PC-9 (cell line): Measurements from ENCODE around the gene PPIL6. TPM values are rescaled to one million over a fixed set of nuclear protein-coding genes. Genes with fewer than 3 reads are reported as not detected.

ENCODE experiments used
- BruUV-seq: library from RNA; stranded (reverse); fragments of 400-500 nt; replicated peaks from 2 replicates; lab custom pipeline; 2021; lab: Mats Ljungman, UMichigan
- CTCF ChIA-PET: fragments of 300-600 bp; sonication (Branson Sonifier 250); formaldehyde crosslinking; loops from one replicate; lab custom pipeline; 2022; ENCODE audit warnings: antibody characterized with exemption; lab: Charles Lee
- POLR2A ChIA-PET: fragments of 300-600 bp; sonication (Branson Sonifier 250); formaldehyde crosslinking; loops from one replicate; lab custom pipeline; 2022; ENCODE audit warnings: antibody characterized with exemption; ENCODE audit not compliant: unreplicated experiment; lab: Charles Lee
- DNase-seq, 2 experiments: peaks; one replicate each; pipeline versions ENCODE4 v3.0.0 to v3.0.0-alpha.2; 2015 to 2022; ENCODE audit warnings: mixed read lengths in 1 of 2
- H2AFZ ChIP-seq: fragments of 200-600 bp; sonication (generic); 2 replicates; pipeline ENCODE4 v1.8.1; 2017; ENCODE audit warnings: antibody characterized with exemption
- H3F3A ChIP-seq: fragments of 200-600 bp; sonication (generic); 2 replicates; pipeline ENCODE4 v1.8.1; 2017; ENCODE audit warnings: antibody characterized with exemption, mild to moderate bottlenecking, low read depth; ENCODE audit not compliant: insufficient read depth
- H3K27ac ChIP-seq: fragments of 200-600 bp; sonication (generic); 2 replicates; pipeline ENCODE4 v1.6.1; 2016; ENCODE audit warnings: mixed run types
- H3K27me3 ChIP-seq: fragments of 200-600 bp; sonication (generic); 2 replicates; pipeline ENCODE4 v1.6.1; 2016; ENCODE audit warnings: low read depth, mixed run types; ENCODE audit not compliant: insufficient read depth
- H3K36me3 ChIP-seq: fragments of 200-600 bp; sonication (generic); 2 replicates; pipeline ENCODE4 v1.6.1; 2016; ENCODE audit warnings: low read depth, mixed run types
- H3K4me1 ChIP-seq: fragments of 200-600 bp; sonication (generic); replicated peaks from 2 replicates; pipeline ENCODE4 v1.6.1; 2016; ENCODE audit warnings: mixed run types; ENCODE audit not compliant: insufficient read depth
- H3K4me2 ChIP-seq: fragments of 200-600 bp; sonication (generic); 2 replicates; pipeline ENCODE4 v1.6.1; 2017; ENCODE audit warnings: mixed run types
- H3K4me3 ChIP-seq: fragments of 200-600 bp; sonication (generic); 2 replicates; pipeline ENCODE4 v1.6.1; 2016; ENCODE audit warnings: mixed run types
- H3K79me2 ChIP-seq: fragments of 200-600 bp; sonication (generic); 2 replicates; pipeline ENCODE4 v1.6.1; 2017; ENCODE audit warnings: low read depth, mixed run types
- H3K9me2 ChIP-seq: fragments of 200-600 bp; sonication (generic); 2 replicates; pipeline ENCODE4 v1.8.1; 2017; ENCODE audit warnings: mild to moderate bottlenecking; ENCODE audit not compliant: insufficient read depth
- H3K9me3 ChIP-seq: fragments of 200-600 bp; sonication (generic); 2 replicates; pipeline ENCODE4 v1.8.1; 2016; ENCODE audit warnings: low read depth; ENCODE audit not compliant: insufficient read depth
- H4K20me1 ChIP-seq: fragments of 200-600 bp; sonication (generic); 2 replicates; pipeline ENCODE4 v1.8.1; 2017; ENCODE audit not compliant: insufficient read depth
- CTCF ChIP-seq: fragments of 200-600 bp; sonication (generic); conservative IDR thresholded peaks from 2 replicates; pipeline ENCODE4 v1.6.1; 2017; ENCODE audit warnings: mixed run types, antibody characterized with exemption, mild to moderate bottlenecking, moderate library complexity
- EZH2 ChIP-seq: fragments of 200-600 bp; sonication (generic); IDR thresholded peaks from 2 replicates; pipeline ENCODE4 v1.8.0; 2017; ENCODE audit warnings: antibody characterized with exemption, low read depth
- intact Hi-C: fragments of 100-400 bp; cut with micrococcal nuclease; formaldehyde crosslinking; loops from one replicate; pipeline ENCODE4 v1.10.0; 2022; ENCODE audit not compliant: unreplicated experiment
- total RNA-seq: library from RNA; stranded (reverse); gene quantifications from 2 replicates; pipeline ENCODE4 v1.2.3, GENCODE V29; 2021

PPIL6 gene
- total RNA-seq, 1 experiment from 2014 or later, result 15.5 TPM

- Histone ChIP-seq H2AFZ (no peak overlapping the region), H4K20me1 (no peaks in the 10 kb centered on the region), H3K4me1 (peaks cover 7% of the 10 kb centered on the region), H3K27me3 (no peaks in the 10 kb centered on the region), H3K36me3 (0 out of 2 replicates have a peak, but pooled peaks cover 3% of the 10 kb centered on the region), H3K4me2 (no peak overlapping the region), H3K9me3 (no peaks in the 10 kb centered on the region), H3F3A (peaks cover 8% of the 10 kb centered on the region; the same call in 1 of the 2 replicates), H3K4me3 (no peak overlapping the region), H3K9me2 (no peaks in the 10 kb centered on the region), H3K79me2 (peaks cover 14% of the 10 kb centered on the region), H3K27ac (no peak overlapping the region)
- ChIA-PET CTCF (no interaction called here), POLR2A (interaction anchor here (0.6 kb wide), 1 partner anchor 245 kb away, joined by 5 read pairs; no protein-coding TSS in a partner anchor)
- intact Hi-C loops, result no loop called here
- no peak for DNase-seq
- BruUV-seq, result no TSS peak
- TF ChIP-seq EZH2 (no peak), CTCF (no peak)
These were observed 5.6 kb upstream of the PPIL6 start for GRCh38 chr6:109446072-109446471.

GRCh38 chr6:109445382-109445781 lies 5.0 kb upstream of the PPIL6 start:
- Histone ChIP-seq H3K79me2 (peaks cover 18% of the 10 kb centered on the region), H3K4me2 (no peak overlapping the region), H3K9me2 (no peaks in the 10 kb centered on the region), H4K20me1 (no peaks in the 10 kb centered on the region), H3K27me3 (no peaks in the 10 kb centered on the region), H3K36me3 (0 out of 2 replicates have a peak, but pooled peaks cover 3% of the 10 kb centered on the region), H3K4me3 (no peak overlapping the region), H3K27ac (no peak overlapping the region), H3K9me3 (no peaks in the 10 kb centered on the region), H2AFZ (no peak overlapping the region), H3F3A (peaks cover 4% of the 10 kb centered on the region; the same call in 1 of the 2 replicates), H3K4me1 (peaks cover 7% of the 10 kb centered on the region)
- CTCF ChIA-PET, result no interaction called here
- POLR2A ChIA-PET, result interaction anchor here (0.6 kb wide), 1 partner anchor 12 kb away, joined by 6 read pairs; no protein-coding TSS in a partner anchor
- TF ChIP-seq CTCF, result peak; percentile 30; the same call in 1 of the 2 replicates
- no peak for TF ChIP-seq EZH2
- DNase-seq, result no peak
- intact Hi-C loops, result no loop called here
- no TSS peak for BruUV-seq

- BruUV-seq, result no TSS peak
- no peak overlapping the region for H3K4me2 ChIP-seq
- H3K27ac ChIP-seq, result no peak overlapping the region
- TF ChIP-seq CTCF (no peak), EZH2 (no peak)
- CTCF ChIA-PET, result interaction anchor here (0.6 kb wide), 1 partner anchor 385 kb away, joined by 3 read pairs; no protein-coding TSS in a partner anchor
- H3K4me1 ChIP-seq, result peaks cover 13% of the 10 kb centered on the region
- H3K36me3 ChIP-seq, result 0 out of 2 replicates have a peak, but pooled peaks cover 3% of the 10 kb centered on the region
- no peak for DNase-seq
- H3K79me2 ChIP-seq, result peaks cover 29% of the 10 kb centered on the region
- no peaks in the 10 kb centered on the region for H3K9me3 ChIP-seq
- H3K9me2 ChIP-seq, result no peaks in the 10 kb centered on the region
- no peak overlapping the region for H3K4me3 ChIP-seq
- H4K20me1 ChIP-seq, result no peaks in the 10 kb centered on the region
- intact Hi-C loops, result no loop called here
- POLR2A ChIA-PET, result no interaction called here
- peaks cover 16% of the 10 kb centered on the region for H3F3A ChIP-seq
- H2AFZ ChIP-seq, result no peak overlapping the region
- H3K27me3 ChIP-seq, result no peaks in the 10 kb centered on the region
These were observed 3.1 kb upstream of the PPIL6 start for GRCh38 chr6:109443425-109443950.
